ENCODE results near the gene SPATA7.

DNA sequence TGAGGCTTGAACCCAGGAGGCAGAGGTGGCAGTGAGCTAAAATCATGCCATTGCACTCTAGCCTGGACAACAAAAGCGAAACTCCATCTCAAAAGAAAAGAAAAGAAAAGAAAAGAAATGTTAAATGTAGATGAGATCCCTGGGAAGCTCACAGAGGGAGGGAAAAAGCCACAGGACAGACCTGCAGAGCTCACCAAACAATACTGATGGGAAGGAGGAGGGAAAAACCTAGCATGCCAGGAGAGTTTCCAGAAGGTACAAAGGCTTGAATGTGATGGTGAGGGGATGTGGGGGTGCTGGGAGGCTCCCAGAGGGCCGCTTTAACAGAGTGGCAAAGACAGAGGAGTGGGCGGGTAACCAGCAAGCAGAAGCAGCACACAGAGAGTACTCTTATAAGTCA, 97.1 kb downstream of the SPATA7 start:
- TF ChIP-seq, protein P1, sequence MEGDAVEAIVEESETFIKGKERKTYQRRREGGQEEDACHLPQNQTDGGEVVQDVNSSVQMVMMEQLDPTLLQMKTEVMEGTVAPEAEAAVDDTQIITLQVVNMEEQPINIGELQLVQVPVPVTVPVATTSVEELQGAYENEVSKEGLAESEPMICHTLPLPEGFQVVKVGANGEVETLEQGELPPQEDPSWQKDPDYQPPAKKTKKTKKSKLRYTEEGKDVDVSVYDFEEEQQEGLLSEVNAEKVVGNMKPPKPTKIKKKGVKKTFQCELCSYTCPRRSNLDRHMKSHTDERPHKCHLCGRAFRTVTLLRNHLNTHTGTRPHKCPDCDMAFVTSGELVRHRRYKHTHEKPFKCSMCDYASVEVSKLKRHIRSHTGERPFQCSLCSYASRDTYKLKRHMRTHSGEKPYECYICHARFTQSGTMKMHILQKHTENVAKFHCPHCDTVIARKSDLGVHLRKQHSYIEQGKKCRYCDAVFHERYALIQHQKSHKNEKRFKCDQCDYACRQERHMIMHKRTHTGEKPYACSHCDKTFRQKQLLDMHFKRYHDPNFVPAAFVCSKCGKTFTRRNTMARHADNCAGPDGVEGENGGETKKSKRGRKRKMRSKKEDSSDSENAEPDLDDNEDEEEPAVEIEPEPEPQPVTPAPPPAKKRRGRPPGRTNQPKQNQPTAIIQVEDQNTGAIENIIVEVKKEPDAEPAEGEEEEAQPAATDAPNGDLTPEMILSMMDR (IDR thresholded peaks at IDR 0.05), result no peak
- TF ChIP-seq POLR2A (IDR thresholded peaks at IDR 0.05), result no peak
